Neural crest cell (in vitro differentiated cells): ENCODE results near the gene TSC2. TPM values are rescaled to one million over a fixed set of nuclear protein-coding genes. Genes with fewer than 3 reads are reported as not detected.
A peak's percentile ranks its signal among the peaks of the same experiment; 100 is the strongest.
"Not testable (repeated sequence)": the region's sequence is repeated elsewhere in the genome, so short reads cannot be mapped to it uniquely, and the experiment has no call there.

Source experiments
- DNase-seq: peaks from one replicate; pipeline ENCODE4 v3.0.0; 2021; ENCODE audit warnings: low read depth, mixed read lengths, low spot score
- H3K27ac Mint-ChIP-seq: one replicate; pipeline ENCODE4 v1.8.0; 2021; ENCODE audit warnings: mild to moderate bottlenecking, mixed read lengths; ENCODE audit not compliant: unreplicated experiment
- H3K27me3 Mint-ChIP-seq: 2 replicates; pipeline ENCODE4 v1.8.0; 2021; ENCODE audit warnings: low read depth, mild to moderate bottlenecking, mixed read lengths
- H3K36me3 Mint-ChIP-seq: 2 replicates; pipeline ENCODE4 v1.8.0; 2021; ENCODE audit warnings: low read depth, mild to moderate bottlenecking, mixed read lengths
- H3K4me1 Mint-ChIP-seq: 2 replicates; pipeline ENCODE4 v1.8.0; 2021; ENCODE audit warnings: mixed read lengths
- H3K4me3 Mint-ChIP-seq: one replicate; pipeline ENCODE4 v1.8.0; 2021; ENCODE audit warnings: mild to moderate bottlenecking, mixed read lengths
- H3K9me3 Mint-ChIP-seq: 2 replicates; pipeline ENCODE4 v1.8.0; 2021; ENCODE audit warnings: mixed read lengths
- total RNA-seq: library from RNA; stranded (reverse); gene quantifications from 2 replicates; pipeline ENCODE4 v1.2.1, GENCODE V29; 2021
- TF ChIP-seq, protein P1 (sequence below): fragments of 200-600 bp; sonication (generic); conservative IDR thresholded peaks from 2 replicates; pipeline ENCODE4 v1.5.0; 2021; ENCODE audit warnings: antibody characterized with exemption, mild to moderate bottlenecking

The TSC2 gene
- total RNA-seq, 1 donor from 2014 or later: 175 TPM

DNA sequence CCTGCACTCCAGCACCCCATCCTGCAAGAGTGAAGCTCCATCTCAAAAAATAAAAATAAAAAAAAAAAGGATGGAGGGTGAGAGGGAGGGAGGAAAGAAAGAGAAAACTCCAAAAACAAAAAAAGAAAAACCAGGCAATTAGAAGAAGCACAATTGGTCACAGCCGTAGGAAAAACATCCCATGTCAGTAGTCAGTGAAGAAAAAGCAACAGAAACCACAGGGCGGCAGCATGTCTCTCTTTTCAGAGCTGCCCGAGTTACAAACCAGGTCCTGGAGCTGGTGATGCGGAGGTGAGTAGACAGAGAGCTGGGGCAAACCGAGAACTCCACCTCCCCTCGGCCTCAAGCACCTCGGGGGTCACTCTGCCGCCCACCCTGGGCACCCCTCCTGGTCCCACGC lies 73.5 kb downstream of the TSC2 start:
- not testable (repeated sequence) for H3K27me3 Mint-ChIP-seq, H3K9me3 Mint-ChIP-seq, H3K4me1 Mint-ChIP-seq, H3K36me3 Mint-ChIP-seq, DNase-seq, H3K27ac Mint-ChIP-seq
- H3K4me3 Mint-ChIP-seq: peak overlapping the region; percentile 78
- TF ChIP-seq, protein P1, sequence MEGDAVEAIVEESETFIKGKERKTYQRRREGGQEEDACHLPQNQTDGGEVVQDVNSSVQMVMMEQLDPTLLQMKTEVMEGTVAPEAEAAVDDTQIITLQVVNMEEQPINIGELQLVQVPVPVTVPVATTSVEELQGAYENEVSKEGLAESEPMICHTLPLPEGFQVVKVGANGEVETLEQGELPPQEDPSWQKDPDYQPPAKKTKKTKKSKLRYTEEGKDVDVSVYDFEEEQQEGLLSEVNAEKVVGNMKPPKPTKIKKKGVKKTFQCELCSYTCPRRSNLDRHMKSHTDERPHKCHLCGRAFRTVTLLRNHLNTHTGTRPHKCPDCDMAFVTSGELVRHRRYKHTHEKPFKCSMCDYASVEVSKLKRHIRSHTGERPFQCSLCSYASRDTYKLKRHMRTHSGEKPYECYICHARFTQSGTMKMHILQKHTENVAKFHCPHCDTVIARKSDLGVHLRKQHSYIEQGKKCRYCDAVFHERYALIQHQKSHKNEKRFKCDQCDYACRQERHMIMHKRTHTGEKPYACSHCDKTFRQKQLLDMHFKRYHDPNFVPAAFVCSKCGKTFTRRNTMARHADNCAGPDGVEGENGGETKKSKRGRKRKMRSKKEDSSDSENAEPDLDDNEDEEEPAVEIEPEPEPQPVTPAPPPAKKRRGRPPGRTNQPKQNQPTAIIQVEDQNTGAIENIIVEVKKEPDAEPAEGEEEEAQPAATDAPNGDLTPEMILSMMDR: peak; percentile 49

DNA sequence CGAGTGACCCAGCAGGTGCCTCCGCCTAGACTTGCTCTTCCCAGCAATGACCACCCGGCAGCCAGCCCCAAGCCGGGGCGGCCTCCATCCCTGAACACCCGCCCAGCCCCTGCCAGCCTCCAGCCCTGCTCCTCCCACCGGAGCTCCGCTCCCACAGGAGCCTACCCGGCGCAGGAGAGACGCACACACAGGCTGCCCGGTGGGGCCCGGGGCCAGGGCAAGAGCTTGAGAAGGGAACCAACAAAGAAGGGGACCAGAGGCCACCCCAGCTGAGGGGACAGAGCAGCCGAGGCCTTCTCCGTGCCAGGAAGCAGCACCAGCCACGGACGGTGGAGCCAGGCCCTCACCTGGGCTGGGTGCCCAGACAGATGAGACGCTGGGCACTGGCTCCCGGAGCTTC lies 74.1 kb downstream of the TSC2 start:
- TF ChIP-seq, protein P1: no peak
- no peak overlapping the region for H3K4me3 Mint-ChIP-seq
- H3K27ac Mint-ChIP-seq: no peak overlapping the region
- H3K36me3 Mint-ChIP-seq: no peaks in the 10 kb centered on the region
- H3K9me3 Mint-ChIP-seq: no peaks in the 10 kb centered on the region
- DNase-seq: no peak
- H3K27me3 Mint-ChIP-seq: no peaks in the 10 kb centered on the region
- H3K4me1 Mint-ChIP-seq: peaks cover 10% of the 10 kb centered on the region

DNA sequence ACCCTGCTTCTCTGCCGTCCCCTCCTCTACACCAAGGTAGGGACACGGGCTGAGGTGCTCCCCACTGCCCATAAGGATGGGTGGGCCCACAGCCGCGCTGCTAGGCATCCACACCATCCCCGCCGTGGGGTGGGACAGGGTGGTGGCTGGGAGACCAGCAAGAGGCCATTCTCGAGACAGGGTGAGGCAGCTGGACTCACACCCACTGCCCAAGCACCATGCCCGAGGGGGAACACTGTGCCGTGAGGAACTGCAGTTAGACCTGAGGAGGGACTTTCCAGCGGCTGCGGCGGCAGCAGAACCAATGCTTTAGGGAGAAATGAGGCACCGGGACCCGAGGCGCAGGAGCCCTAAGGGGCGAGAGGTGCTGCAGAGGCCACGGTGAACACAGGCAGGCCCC lies 74.6 kb downstream of the TSC2 start:
- DNase-seq: no peak
- no peak overlapping the region for H3K27ac Mint-ChIP-seq
- no peaks in the 10 kb centered on the region for H3K27me3 Mint-ChIP-seq
- no peaks in the 10 kb centered on the region for H3K36me3 Mint-ChIP-seq
- H3K4me1 Mint-ChIP-seq: peaks cover 15% of the 10 kb centered on the region
- TF ChIP-seq, protein P1: no peak
- H3K9me3 Mint-ChIP-seq: no peaks in the 10 kb centered on the region
- H3K4me3 Mint-ChIP-seq: no peak overlapping the region

DNA sequence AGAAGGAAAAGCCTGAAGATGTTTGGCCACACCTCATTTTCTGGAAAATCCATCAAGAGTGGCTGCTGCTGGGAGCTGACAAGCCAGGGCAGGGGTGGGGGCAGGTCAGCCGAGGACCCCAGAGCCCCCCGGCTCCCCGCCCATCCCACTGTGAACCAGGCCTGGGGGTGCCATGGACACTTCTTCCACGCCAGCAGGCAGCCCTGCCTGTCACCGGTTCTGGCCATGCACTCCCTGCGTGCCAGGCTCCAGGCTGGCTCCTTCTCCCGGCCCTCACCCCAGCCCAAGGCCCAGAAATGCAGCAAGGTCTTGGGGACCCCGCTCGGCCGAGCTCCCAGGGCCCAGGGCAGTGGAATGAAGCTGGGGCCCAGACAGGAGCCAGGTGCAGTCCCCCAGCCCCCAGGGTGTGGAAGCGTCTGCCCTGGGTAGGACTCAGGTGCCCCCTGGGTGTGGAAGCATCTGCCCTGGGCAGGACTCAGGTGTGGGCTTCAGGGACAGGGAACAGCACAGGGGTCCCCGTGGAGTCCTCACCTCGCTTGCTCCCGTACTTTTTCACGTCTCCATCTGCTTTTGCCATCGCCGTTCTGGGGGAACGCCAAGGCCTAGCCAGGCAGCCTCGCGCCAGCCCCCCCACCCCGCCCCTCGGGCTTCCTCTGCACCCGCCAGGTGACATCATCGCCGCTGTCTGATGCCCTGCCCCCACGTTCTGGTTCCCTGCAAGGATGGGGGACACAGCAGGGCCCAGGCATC lies 75.3 kb downstream of the TSC2 start:
- H3K27ac Mint-ChIP-seq, DNase-seq, H3K4me3 Mint-ChIP-seq, H3K27me3 Mint-ChIP-seq, H3K36me3 Mint-ChIP-seq, H3K9me3 Mint-ChIP-seq: not testable (repeated sequence)
- peaks cover 15% of the 10 kb centered on the region for H3K4me1 Mint-ChIP-seq

DNA sequence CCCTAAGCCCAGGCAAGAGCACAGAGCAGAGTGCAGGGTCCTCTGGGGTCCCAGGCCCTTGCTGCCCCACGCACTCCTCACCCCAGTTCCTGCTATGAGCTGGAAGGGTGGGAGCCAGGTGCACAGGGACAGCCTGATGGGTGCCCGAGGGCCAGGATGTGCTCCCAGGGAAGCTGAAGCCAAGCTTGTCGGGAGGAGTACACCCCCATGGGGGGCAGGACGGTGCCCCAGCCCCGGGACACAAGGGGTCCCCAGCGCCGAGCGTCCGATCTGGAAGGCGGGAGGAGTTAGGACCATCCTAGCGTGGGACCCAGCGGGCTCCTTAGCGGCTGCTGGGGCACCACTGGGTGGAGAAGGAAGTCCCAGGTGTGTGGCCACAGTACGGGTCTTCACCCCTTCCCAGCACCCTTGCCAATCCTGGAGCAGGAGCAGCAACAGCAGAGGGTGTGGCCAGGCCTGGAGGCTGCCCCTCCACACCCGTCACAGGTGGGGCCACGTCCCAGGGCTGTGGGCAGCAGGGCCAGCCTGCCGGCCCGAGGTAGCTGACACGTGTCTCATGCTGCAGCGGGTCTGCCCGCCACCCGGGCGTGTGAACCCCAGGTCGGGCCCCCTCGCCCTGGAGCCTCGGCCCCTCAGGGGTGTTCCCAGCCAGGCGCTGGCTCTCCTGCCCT lies 76.1 kb downstream of the TSC2 start:
- DNase-seq, H3K36me3 Mint-ChIP-seq, H3K4me3 Mint-ChIP-seq, H3K9me3 Mint-ChIP-seq, H3K27ac Mint-ChIP-seq, H3K27me3 Mint-ChIP-seq: not testable (repeated sequence)
- H3K4me1 Mint-ChIP-seq: peaks cover 19% of the 10 kb centered on the region

DNA sequence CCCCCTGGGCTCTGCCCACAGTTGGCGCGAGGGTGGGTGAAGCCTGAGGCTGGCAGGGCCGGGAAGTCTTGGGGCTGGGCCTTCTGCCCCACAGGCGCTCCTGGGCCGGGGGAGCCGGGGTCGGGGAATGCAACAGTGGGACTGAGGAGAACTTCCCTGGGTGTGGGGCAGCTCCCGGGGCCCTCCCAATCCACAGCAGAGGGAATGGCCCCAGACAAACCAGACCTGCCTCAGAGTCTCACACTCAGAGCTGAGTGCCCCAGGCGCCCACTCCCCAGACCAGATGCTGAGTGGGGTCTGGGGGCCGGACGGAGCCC lies 76.5 kb downstream of the TSC2 start:
- not testable (repeated sequence) for DNase-seq, H3K27me3 Mint-ChIP-seq, H3K36me3 Mint-ChIP-seq, H3K4me3 Mint-ChIP-seq, H3K27ac Mint-ChIP-seq, H3K9me3 Mint-ChIP-seq
- peaks cover 19% of the 10 kb centered on the region for H3K4me1 Mint-ChIP-seq

DNA sequence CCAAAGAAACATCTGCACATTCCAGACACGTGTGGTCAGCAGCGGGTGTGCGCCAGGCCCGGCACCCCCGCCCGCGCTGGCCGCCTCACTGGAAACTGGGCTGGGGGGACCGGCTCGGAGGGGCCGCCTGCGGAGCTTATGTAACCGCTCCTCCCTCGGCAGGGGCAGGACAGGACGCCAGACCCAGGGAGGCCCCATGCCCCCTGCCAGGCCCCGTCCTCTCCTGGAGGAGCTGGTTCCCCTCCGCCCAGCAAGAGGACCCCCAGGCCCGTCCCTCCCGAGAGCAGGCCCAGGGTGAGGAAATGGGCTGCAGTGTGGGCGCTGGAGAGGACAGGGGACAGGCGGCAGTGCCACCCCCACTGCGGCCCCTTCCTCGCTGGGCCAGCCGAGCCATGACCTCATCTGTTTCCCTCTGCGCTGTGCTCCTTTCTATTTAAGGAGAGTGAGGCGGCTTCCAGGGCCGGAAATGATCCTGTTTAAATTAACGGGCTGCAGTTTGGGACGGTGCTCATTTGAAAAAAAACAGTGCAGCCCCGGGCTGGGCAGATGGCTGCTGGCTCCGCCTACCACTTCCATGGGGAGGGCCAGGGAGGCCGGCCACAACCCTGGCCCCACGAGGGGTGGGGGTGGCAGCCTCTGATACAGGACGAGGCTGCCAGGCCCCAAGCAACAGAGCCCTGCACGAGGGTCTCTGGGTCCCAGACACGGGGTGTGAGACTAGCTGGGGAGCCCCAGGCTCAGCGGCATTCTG lies 77.1 kb downstream of the TSC2 start:
- Mint-ChIP-seq H3K4me3 (peak overlapping the region; percentile 74), H3K27ac (peak overlapping the region; percentile 94), H3K4me1 (peaks cover 19% of the 10 kb centered on the region)
- H3K27me3 Mint-ChIP-seq, H3K9me3 Mint-ChIP-seq, H3K36me3 Mint-ChIP-seq: not testable (repeated sequence)
- DNase-seq: peak; percentile 37

DNA sequence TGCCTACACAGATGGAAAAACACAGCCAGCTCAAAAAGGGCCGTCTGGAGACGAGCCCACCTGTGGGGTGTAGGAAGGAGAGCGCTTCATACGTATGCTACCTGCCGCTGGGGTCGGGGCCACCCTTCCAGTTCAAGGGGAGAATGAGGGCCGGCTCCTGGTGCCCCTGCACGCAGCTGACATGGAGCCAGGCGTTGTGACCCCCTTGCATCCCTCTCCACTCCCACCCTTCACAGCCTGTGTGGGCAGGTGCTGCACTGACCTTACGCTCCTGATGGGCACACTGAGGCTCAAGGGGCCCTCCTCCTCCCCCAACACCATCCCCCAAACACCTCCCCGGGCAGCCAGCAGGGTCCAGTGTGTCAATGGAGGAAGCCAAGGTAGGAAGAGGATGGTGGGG lies 77.8 kb downstream of the TSC2 start:
- not testable (repeated sequence) for DNase-seq, H3K27me3 Mint-ChIP-seq, H3K36me3 Mint-ChIP-seq, H3K9me3 Mint-ChIP-seq
- Mint-ChIP-seq H3K4me1 (peaks cover 19% of the 10 kb centered on the region), H3K27ac (peak overlapping the region; percentile 94), H3K4me3 (peak overlapping the region; percentile 74)

DNA sequence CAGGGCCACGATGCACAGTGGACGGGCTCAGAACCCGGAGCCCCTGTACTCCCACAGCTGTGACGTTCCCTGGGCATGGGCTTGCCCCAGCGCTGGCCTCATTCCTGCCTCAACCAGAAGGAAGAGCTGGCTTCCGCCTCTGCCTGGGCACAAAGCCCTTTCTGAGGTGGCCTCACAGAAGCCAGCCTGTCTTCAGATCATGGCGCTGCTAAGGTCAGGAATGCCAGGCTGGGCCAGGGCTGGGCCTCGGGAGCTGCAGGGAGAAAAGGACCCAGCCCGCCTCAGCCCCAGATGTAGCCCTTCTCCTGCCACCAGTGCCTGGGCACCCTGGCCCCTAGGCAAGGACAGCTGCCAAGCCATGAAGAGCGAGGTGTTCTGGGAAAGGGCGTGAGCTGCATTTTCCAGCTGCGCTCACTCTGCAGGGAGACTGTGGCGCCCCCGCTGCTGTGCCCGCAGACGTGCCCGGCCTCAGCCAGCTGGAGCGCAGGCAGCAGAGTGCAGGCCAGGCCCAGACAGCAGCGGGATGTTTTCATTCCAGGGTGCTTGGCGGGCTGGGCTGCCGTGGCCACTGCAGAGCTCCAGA lies 78.5 kb downstream of the TSC2 start:
- not testable (repeated sequence) for H3K9me3 Mint-ChIP-seq, H3K27ac Mint-ChIP-seq, H3K36me3 Mint-ChIP-seq, H3K4me3 Mint-ChIP-seq, H3K27me3 Mint-ChIP-seq, DNase-seq
- peaks cover 19% of the 10 kb centered on the region for H3K4me1 Mint-ChIP-seq

DNA sequence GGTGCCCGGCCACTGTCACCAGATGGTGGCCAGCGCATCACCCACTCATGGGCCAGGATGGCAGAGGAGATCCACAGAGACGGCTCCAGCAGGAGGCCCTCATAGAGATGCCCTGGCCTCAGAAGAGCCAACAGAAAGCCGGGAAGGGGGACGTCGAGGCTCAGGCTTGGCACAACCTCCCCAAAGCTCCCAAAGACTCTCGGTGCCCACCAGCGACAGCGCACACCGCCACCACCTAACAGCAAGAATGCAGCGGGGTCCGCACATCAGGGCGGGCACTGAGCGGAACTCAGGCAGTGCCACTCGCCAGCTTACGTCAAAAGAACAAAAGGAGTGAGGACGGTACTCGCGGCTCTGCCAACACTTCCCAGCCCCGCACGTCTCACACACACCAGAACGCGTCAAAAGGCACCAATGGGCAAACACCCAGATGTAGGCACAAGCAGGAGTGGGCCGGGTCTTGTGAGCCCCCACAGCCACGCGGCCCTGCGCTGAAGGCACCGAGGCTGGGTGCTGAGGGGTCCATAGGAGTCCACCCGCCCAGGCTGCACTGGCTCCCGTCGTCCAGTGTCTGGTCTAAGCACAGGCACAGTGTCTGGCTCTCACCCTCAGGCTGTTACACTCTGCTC lies 79.3 kb downstream of the TSC2 start:
- not testable (repeated sequence) for H3K36me3 Mint-ChIP-seq
- peaks cover 19% of the 10 kb centered on the region for H3K4me1 Mint-ChIP-seq

More for the DNA sequence above, 79.3 kb downstream of the TSC2 start:
- H3K4me3 Mint-ChIP-seq: peak overlapping the region; percentile 41
- peak overlapping the region; percentile 27 for H3K27ac Mint-ChIP-seq
- DNase-seq, H3K27me3 Mint-ChIP-seq, H3K9me3 Mint-ChIP-seq: not testable (repeated sequence)
